ENCODE measurements around the gene VPS37C. TPM values are rescaled to one million over a fixed set of nuclear protein-coding genes. Genes with fewer than 3 reads are reported as not detected.
A peak's percentile ranks its signal among the peaks of the same experiment; 100 is the strongest.

Gene VPS37C
- total and polyA plus RNA-seq, 9 of the 15 experiments (the other 6 are each of a cell fraction or from before 2014, with no cell fraction given) = 0.62 to 29.8 (median 11.5) TPM

- peaks cover 3% of the 10 kb centered on the region; the same call in 1 of the 2 replicates for H3K9me3 ChIP-seq (replicated peaks; ENCODE audit: control insufficient read depth, insufficient read depth, low read depth, low read length)
- in situ Hi-C loops (cut with MboI) (no loop called here), intact Hi-C loops (cut with micrococcal nuclease) (no loop called here)
- peaks cover 21% of the 10 kb centered on the region; the same call in 1 of the 3 replicates for H3K36me3 ChIP-seq (ENCODE audit: control insufficient read depth, insufficient read depth, low read length)
- H3K4me2 ChIP-seq (ENCODE audit: insufficient read depth, low read length) = peak overlapping the region; percentile 91
- no peaks in the 10 kb centered on the region for H3K9me1 ChIP-seq (ENCODE audit: control insufficient read depth, insufficient read depth, low read length)
- H2AFZ ChIP-seq (ENCODE audit: low read depth, low read length) = peak overlapping the region; percentile 91
- H4K20me1 ChIP-seq (replicated peaks; ENCODE audit: control insufficient read depth, insufficient read depth, low read length) = no peaks in the 10 kb centered on the region
- WGBS (ENCODE audit: insufficient coverage, low coverage, missing lambda C conversion rate) = 7% methylated on average over 18 of the region's 25 CpGs
- ChIA-PET POLR2A (interaction anchor here (0.7 to 1.1 kb wide), 3 partner anchors 10 to 115 kb away, joined by 3 to 5 read pairs (median 3); no protein-coding TSS in a partner anchor), CTCF (ENCODE audit: low intra/inter-chr PET ratio) (no interaction called here)
- H3K9ac ChIP-seq (ENCODE audit: insufficient read depth in 1 of 2, low read depth in 2 of 2, low read length in 2 of 2) = peak overlapping the region; percentile 71 to 94
- peaks cover 47% of the 10 kb centered on the region for H3K79me2 ChIP-seq (ENCODE audit: control insufficient read depth, insufficient read depth, low read length)
- TSS peak; percentile 35 for BruUV-seq (replicated peaks)
- H3K4me3 ChIP-seq = peak overlapping the region; percentile 69
- DNase-seq (ENCODE audit: extremely low read depth in 1 of 4, low spot score in 3 of 4) = no peak
- H3K4me1 ChIP-seq (replicated peaks in 1 of 2; ENCODE audit: control insufficient read depth in 2 of 2, insufficient read depth in 2 of 2, low read length in 2 of 2) = peaks cover 23 to 36% of the 10 kb centered on the region in 2 experiments
- FAIRE-seq = no peak
- H3K27ac ChIP-seq (ENCODE audit: extremely low read depth, low read depth, low read length) = peak overlapping the region; percentile 93
- H3K27me3 ChIP-seq (ENCODE audit: control insufficient read depth in 2 of 2, insufficient read depth in 2 of 2, low read length in 2 of 2) = no peaks in the 10 kb centered on the region
- ATAC-seq = no peak
- TF ChIP-seq HDAC2 (IDR thresholded peaks at IDR 0.05) = peak; percentile 94; the same call in 1 of the 2 replicates
- TF ChIP-seq PHF20 (IDR thresholded peaks at IDR 0.05; ENCODE audit: partially characterized antibody) = peak; percentile 16
- TF ChIP-seq ID3 (CRISPR knock-in tag; IDR thresholded peaks at IDR 0.05) = no peak
- peak; percentile 45; the same call in 1 of the 2 replicates for TF ChIP-seq ID3 (tag; IDR thresholded peaks at IDR 0.05)
- TF ChIP-seq CBFB (CRISPR knock-in tag; IDR thresholded peaks at IDR 0.05) = peak; percentile 94
- no peak for TF ChIP-seq PHB2 (IDR thresholded peaks at IDR 0.05; ENCODE audit: low read depth)
- TF ChIP-seq THRAP3 (IDR thresholded peaks at IDR 0.05; ENCODE audit: borderline replicate concordance) = no peak
- no peak for TF ChIP-seq NFRKB (IDR thresholded peaks at IDR 0.05; ENCODE audit: low read depth)
- 0 out of 2 replicates have a peak, but pooled peaks have one; percentile 13 for TF ChIP-seq NFIC (IDR thresholded peaks at IDR 0.05)
- no peak for TF ChIP-seq HOMEZ (CRISPR knock-in tag; IDR thresholded peaks at IDR 0.05)
- no peak for TF ChIP-seq NR0B1 (IDR thresholded peaks at IDR 0.05; ENCODE audit: partially characterized antibody)
- no peak for TF ChIP-seq SNRNP70 (optimal IDR thresholded peaks at IDR 0.05; ENCODE audit: low read depth, low read length)
- no peak for TF ChIP-seq ESRRB (CRISPR knock-in tag; IDR thresholded peaks at IDR 0.05; ENCODE audit: borderline replicate concordance)
- TF ChIP-seq POLR3A (IDR thresholded peaks at IDR 0.05; ENCODE audit: borderline replicate concordance, extremely low read depth, insufficient read depth, insufficient read length) = no peak
- 0 out of 2 replicates have a peak, but pooled peaks have one; percentile 13 for TF ChIP-seq RNF2 (IDR thresholded peaks at IDR 0.05)
- no peak for TF ChIP-seq GABPB1 (CRISPR knock-in tag; IDR thresholded peaks at IDR 0.05)
- TF ChIP-seq CBX1 (IDR thresholded peaks at IDR 0.05; ENCODE audit: low read depth) = peak; percentile 93; the same call in 1 of the 2 replicates
- no peak for TF ChIP-seq KLF1 (tag; IDR thresholded peaks at IDR 0.05)
- no peak for TF ChIP-seq POLR2H (tag; IDR thresholded peaks at IDR 0.05; ENCODE audit: low read depth)
- no peak for TF ChIP-seq FUS (optimal IDR thresholded peaks at IDR 0.05; ENCODE audit: low read depth, low read length)
- TF ChIP-seq RAD51 (IDR thresholded peaks at IDR 0.05; ENCODE audit: borderline replicate concordance, low read depth) = 0 out of 2 replicates have a peak, but pooled peaks have one; percentile 25
These were observed 588 bp downstream of the VPS37C start for GRCh38 chr11:61160487-61161189.
